ENCODE measurements around the gene MAP1LC3A. TPM values are rescaled to one million over a fixed set of nuclear protein-coding genes. Genes with fewer than 3 reads are reported as not detected.
"Not testable (repeated sequence)": the region's sequence is repeated elsewhere in the genome, so short reads cannot be mapped to it uniquely, and the experiment has no call there.

MAP1LC3A gene
- total and polyA plus RNA-seq, 2 donors: 6.8 to 37.5 TPM

DNA sequence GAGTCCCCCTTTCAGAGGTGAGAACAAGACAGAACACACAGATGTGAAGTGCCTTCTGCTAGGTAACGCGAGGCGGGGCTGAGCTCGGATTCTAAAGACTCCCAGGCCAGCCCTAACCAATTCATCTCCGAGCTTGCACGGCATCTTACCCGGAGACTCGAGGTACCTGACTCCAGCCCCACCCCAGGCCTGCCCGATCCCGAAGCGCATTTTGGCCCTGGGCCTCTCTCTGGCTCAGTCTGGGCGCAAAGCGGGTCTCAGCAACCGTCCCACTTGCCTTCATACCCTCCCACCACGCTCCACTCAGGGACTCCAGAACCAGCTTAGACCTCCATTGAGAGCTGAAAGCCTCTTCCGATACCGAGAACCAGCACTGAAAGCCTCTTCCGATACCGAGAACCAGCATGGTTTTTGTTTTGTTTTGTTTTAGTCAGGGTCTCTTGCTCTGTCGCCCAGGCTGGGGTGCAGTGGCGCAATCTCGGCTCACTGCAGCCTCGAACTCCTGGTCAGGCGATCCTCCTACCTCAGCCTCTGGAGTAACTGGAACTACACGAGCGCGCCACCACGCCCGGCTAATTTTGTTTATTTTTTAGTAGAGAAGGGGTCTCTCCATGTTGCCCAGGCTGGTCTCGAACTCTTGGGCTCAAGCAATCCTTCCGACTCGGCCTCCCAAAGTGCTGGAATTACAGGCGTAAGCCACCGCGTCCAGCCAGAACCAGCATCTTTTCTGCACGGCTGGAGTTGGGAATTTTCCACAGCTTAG lies 42.9 kb upstream of the MAP1LC3A start:
- Histone ChIP-seq H3K4me1 (ENCODE audit: control insufficient read depth in 2 of 2, insufficient read depth in 2 of 2, low read length in 2 of 2) (peaks cover 6 to 17% of the 10 kb centered on the region in 2 donors), H3K27ac (ENCODE audit: low read depth in 1 of 2, low read length in 1 of 2) (peak overlapping the region; percentile 80 to 84)

DNA sequence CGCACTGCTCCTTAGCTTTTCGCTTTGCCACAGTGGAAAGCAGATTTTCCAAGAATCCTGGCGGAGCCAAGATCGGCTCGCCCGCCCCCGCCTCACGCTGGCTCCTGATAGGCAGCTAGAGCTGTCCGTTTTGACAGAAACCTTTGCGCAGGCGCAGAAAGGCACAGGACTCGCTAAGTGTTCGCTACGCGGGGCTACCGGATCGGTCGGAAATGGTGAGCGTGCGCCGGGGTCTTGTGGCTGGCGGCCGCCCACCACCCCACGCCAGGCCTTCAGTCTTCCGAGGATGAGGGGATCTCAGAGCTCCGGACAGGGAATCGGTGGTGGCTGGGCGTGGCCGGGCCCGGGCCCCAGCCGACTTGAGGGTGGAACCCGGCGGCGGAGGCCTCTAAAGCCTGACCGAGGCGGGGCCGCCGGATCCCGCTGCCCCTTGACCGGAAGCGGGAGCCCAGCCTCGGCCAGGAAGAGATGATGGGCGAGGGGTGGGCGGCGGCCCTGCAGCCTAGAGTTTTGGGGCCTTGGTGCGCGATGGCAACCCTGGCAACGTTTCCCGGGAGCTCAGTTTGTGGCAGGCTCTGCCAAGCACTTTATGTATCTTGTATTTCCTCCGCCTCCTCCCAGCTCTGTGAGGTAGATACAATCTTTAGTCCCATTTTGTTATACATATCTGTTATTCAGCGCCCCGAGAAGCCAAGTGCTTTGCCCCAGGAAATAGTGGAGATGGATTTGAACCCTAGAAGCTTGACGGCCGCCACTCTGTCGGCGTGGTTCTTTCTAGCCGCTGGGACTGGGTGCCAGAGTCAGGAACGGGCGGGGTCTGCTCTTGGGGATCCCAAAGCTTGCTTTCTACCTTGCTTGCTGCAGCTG lies 42.0 kb upstream of the MAP1LC3A start, which contains the start of gene DYNLRB1:
Gene DYNLRB1 (plus strand): TSS at position 176 of the 867 bp plus-strand sequence. CDS start 37 bp downstream, at position 213.
- Histone ChIP-seq H3K4me1 (ENCODE audit: control insufficient read depth in 2 of 2, insufficient read depth in 2 of 2, low read length in 2 of 2) (peaks cover 6 to 17% of the 10 kb centered on the region in 2 donors), H3K27ac (ENCODE audit: low read depth in 1 of 2, low read length in 1 of 2) (peak within 1 kb of the TSS; percentile 84 to 87)

More for the DNA sequence above, 42.9 kb upstream of the MAP1LC3A start:
- Histone ChIP-seq H3K27me3 (ENCODE audit: control insufficient read depth in 2 of 2, insufficient read depth in 1 of 2, low read length in 1 of 2) (no peaks in the 10 kb centered on the region), H3K9me3 (ENCODE audit: control insufficient read depth in 2 of 2, insufficient read depth in 1 of 2, low read length in 1 of 2) (no peaks in the 10 kb centered on the region), H3K4me3 (ENCODE audit: low read length in 2 of 2) (peak overlapping the region; percentile 63 to 77), H3K36me3 (ENCODE audit: control insufficient read depth in 2 of 2, insufficient read depth in 2 of 2, low read length in 1 of 2) (peaks cover 3 to 13% of the 10 kb centered on the region in 2 donors)
- WGBS: 1% methylated on average over 36 of the region's 36 CpGs
- peak in 8 of 9 donors; percentile 50 to 86 (median 68) for DNase-seq (ENCODE audit: low read depth in 6 of 9, low spot score in 9 of 9)

DNA sequence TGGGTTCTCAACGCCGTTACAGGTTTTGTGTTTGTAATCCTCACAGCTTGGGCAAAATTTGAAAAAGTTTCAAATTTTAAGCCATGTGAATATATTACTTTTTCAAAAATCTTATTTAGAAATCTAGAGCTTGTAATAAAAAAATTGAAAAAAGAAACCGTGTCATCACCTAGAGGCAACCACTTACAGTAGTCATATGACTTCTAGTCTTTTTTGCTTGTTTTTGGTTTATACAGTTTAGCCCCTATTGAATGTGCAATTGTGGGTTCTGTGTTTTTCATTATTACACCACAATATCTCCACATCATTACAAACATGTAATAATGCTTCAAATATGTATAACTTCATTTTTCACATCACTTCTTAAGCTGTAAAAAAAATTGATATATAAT lies 41.4 kb upstream of the MAP1LC3A start:
- WGBS: under 1% methylated on average over 3 of the region's 3 CpGs
- no peaks in the 10 kb centered on the region for H3K27me3 ChIP-seq (ENCODE audit: control insufficient read depth in 2 of 2, insufficient read depth in 1 of 2, low read length in 1 of 2)
- peak overlapping the region; percentile 84 to 87 for H3K27ac ChIP-seq (ENCODE audit: low read depth in 1 of 2, low read length in 1 of 2)
- peaks cover 6 to 17% of the 10 kb centered on the region in 2 donors for H3K4me1 ChIP-seq (ENCODE audit: control insufficient read depth in 2 of 2, insufficient read depth in 2 of 2, low read length in 2 of 2)
- H3K9me3 ChIP-seq (ENCODE audit: control insufficient read depth in 2 of 2, insufficient read depth in 1 of 2, low read length in 1 of 2): no peaks in the 10 kb centered on the region
- no peak for DNase-seq (ENCODE audit: low read depth in 6 of 9, low spot score in 9 of 9)
- H3K36me3 ChIP-seq (ENCODE audit: control insufficient read depth in 2 of 2, insufficient read depth in 2 of 2, low read length in 1 of 2): peaks cover 4 to 15% of the 10 kb centered on the region in 2 donors
- peak overlapping the region; percentile 63 to 77 for H3K4me3 ChIP-seq (ENCODE audit: low read length in 2 of 2)

More for the DNA sequence above, 42.0 kb upstream of the MAP1LC3A start, which contains the start of gene DYNLRB1:
- Histone ChIP-seq H3K27me3 (ENCODE audit: control insufficient read depth in 2 of 2, insufficient read depth in 1 of 2, low read length in 1 of 2) (no peaks in the 10 kb centered on the region), H3K36me3 (ENCODE audit: control insufficient read depth in 2 of 2, insufficient read depth in 2 of 2, low read length in 1 of 2) (peaks cover 2 to 15% of the 10 kb centered on the region in 2 donors), H3K4me3 (ENCODE audit: low read length in 2 of 2) (peak within 1 kb of the TSS; percentile 63 to 77), H3K9me3 (ENCODE audit: control insufficient read depth in 2 of 2, insufficient read depth in 1 of 2, low read length in 1 of 2) (no peaks in the 10 kb centered on the region)
- WGBS: under 1% methylated on average over 59 of the region's 59 CpGs
- peak; percentile 86 to 98 (median 94) for DNase-seq (ENCODE audit: low read depth in 6 of 9, low spot score in 9 of 9)

DNA sequence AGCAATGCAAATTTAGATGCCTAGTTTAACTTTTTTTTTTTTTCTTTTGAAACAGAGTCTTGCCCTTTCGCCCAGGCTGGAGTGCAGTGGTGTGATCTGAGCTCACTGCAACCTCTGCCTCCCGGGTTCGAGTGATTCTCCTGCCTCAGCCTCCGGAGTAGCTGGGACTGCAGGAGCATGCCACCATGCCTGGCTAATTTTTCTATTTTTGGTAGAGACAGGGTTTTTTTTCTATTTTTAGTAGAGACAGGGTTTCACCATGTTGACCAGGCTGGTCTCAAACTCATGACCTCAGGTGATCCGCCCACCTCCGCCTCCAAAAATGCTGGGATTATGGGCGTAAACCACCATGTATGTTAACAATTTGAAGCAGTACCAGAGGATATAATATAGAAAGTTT lies 39.7 kb upstream of the MAP1LC3A start:
- not testable (repeated sequence) for DNase-seq (ENCODE audit: low read depth in 6 of 9, low spot score in 9 of 9)

DNA sequence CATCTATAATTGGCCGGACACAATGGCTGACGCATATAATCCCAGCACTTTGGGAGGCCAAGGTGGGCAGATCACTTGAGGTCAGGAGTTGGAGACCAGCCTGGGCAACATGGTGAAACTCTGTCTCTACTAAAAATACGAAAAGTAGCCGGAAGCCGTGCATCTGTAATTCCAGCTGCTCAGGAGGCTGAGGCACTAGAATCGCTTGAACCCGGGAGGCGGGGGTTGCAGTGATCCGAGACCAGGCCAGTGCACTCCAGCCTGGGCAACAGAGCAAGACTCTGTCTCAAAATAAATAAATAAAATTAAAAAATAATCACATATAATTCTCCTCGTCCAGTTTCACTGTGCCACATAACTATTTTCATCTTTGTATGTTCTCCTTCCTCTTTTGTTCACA lies 38.7 kb upstream of the MAP1LC3A start:
- not testable (repeated sequence) for H3K27me3 ChIP-seq (ENCODE audit: control insufficient read depth in 2 of 2, insufficient read depth in 1 of 2, low read length in 1 of 2); H3K9me3 ChIP-seq (ENCODE audit: control insufficient read depth in 2 of 2, insufficient read depth in 1 of 2, low read length in 1 of 2); DNase-seq (ENCODE audit: low read depth in 6 of 9, low spot score in 9 of 9); H3K4me3 ChIP-seq (ENCODE audit: low read length in 2 of 2); H3K27ac ChIP-seq (ENCODE audit: low read depth in 1 of 2, low read length in 1 of 2)
- 98% methylated on average over 10 of the region's 10 CpGs for WGBS
- peaks cover 5 to 19% of the 10 kb centered on the region in 2 donors for H3K4me1 ChIP-seq (ENCODE audit: control insufficient read depth in 2 of 2, insufficient read depth in 2 of 2, low read length in 2 of 2)
- peaks cover 7 to 17% of the 10 kb centered on the region in 2 donors for H3K36me3 ChIP-seq (ENCODE audit: control insufficient read depth in 2 of 2, insufficient read depth in 2 of 2, low read length in 1 of 2)

More for the DNA sequence above, 39.7 kb upstream of the MAP1LC3A start:
- H3K27ac ChIP-seq (ENCODE audit: low read depth in 1 of 2, low read length in 1 of 2); H3K4me3 ChIP-seq (ENCODE audit: low read length in 2 of 2); H3K9me3 ChIP-seq (ENCODE audit: control insufficient read depth in 2 of 2, insufficient read depth in 1 of 2, low read length in 1 of 2); H3K27me3 ChIP-seq (ENCODE audit: control insufficient read depth in 2 of 2, insufficient read depth in 1 of 2, low read length in 1 of 2): not testable (repeated sequence)
- H3K36me3 ChIP-seq (ENCODE audit: control insufficient read depth in 2 of 2, insufficient read depth in 2 of 2, low read length in 1 of 2): peaks cover 7 to 15% of the 10 kb centered on the region in 2 donors
- 98% methylated on average over 7 of the region's 7 CpGs for WGBS
- H3K4me1 ChIP-seq (ENCODE audit: control insufficient read depth in 2 of 2, insufficient read depth in 2 of 2, low read length in 2 of 2): peaks cover 6 to 21% of the 10 kb centered on the region in 2 donors

DNA sequence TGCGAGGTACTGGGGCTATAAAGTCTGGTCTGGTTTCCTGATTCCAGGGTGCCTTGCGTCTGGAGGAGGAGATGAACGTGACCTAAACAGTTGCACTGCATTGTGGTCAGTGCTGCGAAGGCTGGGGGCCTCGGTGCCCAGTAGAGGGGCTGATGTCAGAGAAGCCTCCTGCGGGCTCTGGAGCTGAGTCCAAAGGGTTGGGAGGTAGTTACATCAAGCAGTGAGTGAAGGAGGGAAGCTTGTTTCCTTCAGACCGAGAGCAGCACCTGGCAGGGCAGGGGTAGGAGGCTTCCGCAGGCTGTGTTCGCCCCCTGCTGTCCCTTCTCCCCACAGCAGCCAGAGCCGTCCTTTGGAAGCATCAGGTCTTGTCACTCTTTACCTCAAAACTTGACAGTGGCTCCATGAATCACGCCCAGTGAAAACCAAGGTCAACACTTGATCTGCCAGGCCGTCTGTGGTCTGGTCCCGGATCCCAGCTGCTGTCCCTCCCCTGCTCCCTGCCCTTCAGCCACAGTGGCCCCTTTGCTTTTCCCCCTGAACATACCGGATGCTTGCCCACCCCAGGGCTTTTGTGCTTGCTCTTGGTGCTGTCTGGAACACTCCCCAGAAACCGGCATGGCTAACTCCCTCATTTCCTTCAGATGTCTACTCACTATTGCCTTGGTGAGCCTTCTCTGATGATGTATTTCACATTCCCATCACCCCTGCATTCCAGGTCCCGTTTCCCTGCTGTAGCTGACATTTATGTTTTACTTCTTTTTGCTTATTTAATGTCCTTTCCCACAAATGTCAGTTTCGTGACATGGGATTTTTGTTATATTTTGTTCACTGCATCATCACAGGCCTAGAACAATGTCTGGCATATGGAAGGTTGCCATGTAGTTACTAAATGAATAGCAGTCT lies 35.3 kb upstream of the MAP1LC3A start:
- WGBS: 74% methylated on average over 17 of the region's 17 CpGs
- Histone ChIP-seq H3K9me3 (ENCODE audit: control insufficient read depth in 2 of 2, insufficient read depth in 1 of 2, low read length in 1 of 2) (no peaks in the 10 kb centered on the region), H3K27me3 (ENCODE audit: control insufficient read depth in 2 of 2, insufficient read depth in 1 of 2, low read length in 1 of 2) (no peaks in the 10 kb centered on the region), H3K27ac (ENCODE audit: low read depth in 1 of 2, low read length in 1 of 2) (no peak overlapping the region), H3K4me3 (ENCODE audit: low read length in 2 of 2) (no peak overlapping the region), H3K4me1 (ENCODE audit: control insufficient read depth in 2 of 2, insufficient read depth in 2 of 2, low read length in 2 of 2) (peaks cover 3 to 8% of the 10 kb centered on the region in 2 donors), H3K36me3 (ENCODE audit: control insufficient read depth in 2 of 2, insufficient read depth in 2 of 2, low read length in 1 of 2) (peaks cover 27 to 40% of the 10 kb centered on the region in 2 donors)
- DNase-seq (ENCODE audit: low read depth in 6 of 9, low spot score in 9 of 9): peak in 6 of 9 donors; percentile 34 to 76 (median 59)

DNA sequence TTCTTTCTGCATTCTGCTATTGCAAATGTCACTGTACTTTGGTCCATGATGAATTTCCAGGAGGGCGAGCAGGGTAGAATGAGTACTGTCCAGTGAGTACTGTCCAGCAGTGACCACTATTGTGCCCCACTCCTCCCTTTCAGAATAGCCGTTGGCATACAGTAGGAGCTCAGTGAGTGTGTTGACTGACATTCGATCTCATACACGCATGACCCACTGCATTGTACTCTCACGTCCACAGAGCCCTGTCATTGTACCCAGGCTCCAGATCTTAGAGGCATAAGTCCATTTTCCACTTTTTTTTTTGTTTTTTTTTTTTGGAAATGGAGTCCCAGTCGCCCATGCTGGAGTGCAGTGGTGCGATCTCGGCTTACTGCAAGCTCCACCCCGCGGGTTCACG lies 34.1 kb upstream of the MAP1LC3A start:
- H3K27me3 ChIP-seq (ENCODE audit: control insufficient read depth in 2 of 2, insufficient read depth in 1 of 2, low read length in 1 of 2): no peaks in the 10 kb centered on the region
- H3K4me1 ChIP-seq (ENCODE audit: control insufficient read depth in 2 of 2, insufficient read depth in 2 of 2, low read length in 2 of 2): peaks cover 0 to 4% of the 10 kb centered on the region in 2 donors
- H3K4me3 ChIP-seq (ENCODE audit: low read length in 2 of 2): no peak overlapping the region
- 97% methylated on average over 11 of the region's 11 CpGs for WGBS
- H3K36me3 ChIP-seq (ENCODE audit: control insufficient read depth in 2 of 2, insufficient read depth in 2 of 2, low read length in 1 of 2): peaks cover 39 to 43% of the 10 kb centered on the region in 2 donors
- no peak overlapping the region for H3K27ac ChIP-seq (ENCODE audit: low read depth in 1 of 2, low read length in 1 of 2)
- H3K9me3 ChIP-seq (ENCODE audit: control insufficient read depth in 2 of 2, insufficient read depth in 1 of 2, low read length in 1 of 2): no peaks in the 10 kb centered on the region
- DNase-seq (ENCODE audit: low read depth in 6 of 9, low spot score in 9 of 9): no peak

DNA sequence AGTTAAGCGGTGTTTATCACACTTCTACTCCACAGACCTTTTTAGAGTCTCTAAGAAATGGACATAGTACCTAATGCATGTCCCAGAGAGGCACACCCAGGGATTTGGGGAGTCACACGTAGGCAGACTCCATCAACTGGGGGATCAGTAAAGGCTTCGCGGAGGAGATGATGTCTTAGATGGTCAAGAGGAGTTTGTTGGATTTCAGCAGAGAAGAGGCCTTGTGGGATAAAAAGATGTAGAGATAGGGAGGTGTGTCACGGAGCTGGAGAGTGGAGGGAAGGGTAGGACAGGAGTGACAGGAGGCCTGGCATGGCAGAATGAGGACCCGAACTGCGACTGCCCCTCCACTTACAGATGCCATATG lies 33.2 kb upstream of the MAP1LC3A start:
- Histone ChIP-seq H3K27me3 (ENCODE audit: control insufficient read depth in 2 of 2, insufficient read depth in 1 of 2, low read length in 1 of 2) (no peaks in the 10 kb centered on the region), H3K4me1 (ENCODE audit: control insufficient read depth in 2 of 2, insufficient read depth in 2 of 2, low read length in 2 of 2) (peaks cover 3 to 9% of the 10 kb centered on the region in 2 donors), H3K9me3 (ENCODE audit: control insufficient read depth in 2 of 2, insufficient read depth in 1 of 2, low read length in 1 of 2) (no peaks in the 10 kb centered on the region), H3K4me3 (ENCODE audit: low read length in 2 of 2) (no peak overlapping the region), H3K27ac (ENCODE audit: low read depth in 1 of 2, low read length in 1 of 2) (peak overlapping the region in 1 of 2 donors; percentile 68), H3K36me3 (ENCODE audit: control insufficient read depth in 2 of 2, insufficient read depth in 2 of 2, low read length in 1 of 2) (peaks cover 46 to 48% of the 10 kb centered on the region in 2 donors)
- DNase-seq (ENCODE audit: low read depth in 6 of 9, low spot score in 9 of 9): no peak
- 98% methylated on average over 7 of the region's 7 CpGs for WGBS
